ENCODE data around the gene CELA2A.

DNA sequence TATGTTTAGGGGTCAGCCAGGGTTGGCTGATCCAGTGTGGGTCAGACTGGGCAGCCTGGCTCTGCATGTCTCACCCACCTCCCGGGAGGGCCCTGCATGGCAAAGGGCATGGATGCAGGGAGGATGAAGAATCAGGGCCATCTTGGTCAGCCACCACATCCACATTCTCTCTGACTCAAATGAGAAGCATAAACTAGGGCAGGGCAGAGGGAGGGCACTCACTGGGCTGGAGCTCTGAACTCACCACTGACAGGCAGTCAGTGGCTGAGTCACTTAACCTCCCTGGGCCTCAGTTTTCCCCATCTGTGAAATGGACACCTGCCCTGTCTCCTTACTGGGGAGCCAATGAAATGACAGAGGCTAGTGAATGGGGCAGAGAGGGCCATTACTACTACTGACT lies 4.3 kb upstream of the CELA2A start:
- TF ChIP-seq, protein P1, sequence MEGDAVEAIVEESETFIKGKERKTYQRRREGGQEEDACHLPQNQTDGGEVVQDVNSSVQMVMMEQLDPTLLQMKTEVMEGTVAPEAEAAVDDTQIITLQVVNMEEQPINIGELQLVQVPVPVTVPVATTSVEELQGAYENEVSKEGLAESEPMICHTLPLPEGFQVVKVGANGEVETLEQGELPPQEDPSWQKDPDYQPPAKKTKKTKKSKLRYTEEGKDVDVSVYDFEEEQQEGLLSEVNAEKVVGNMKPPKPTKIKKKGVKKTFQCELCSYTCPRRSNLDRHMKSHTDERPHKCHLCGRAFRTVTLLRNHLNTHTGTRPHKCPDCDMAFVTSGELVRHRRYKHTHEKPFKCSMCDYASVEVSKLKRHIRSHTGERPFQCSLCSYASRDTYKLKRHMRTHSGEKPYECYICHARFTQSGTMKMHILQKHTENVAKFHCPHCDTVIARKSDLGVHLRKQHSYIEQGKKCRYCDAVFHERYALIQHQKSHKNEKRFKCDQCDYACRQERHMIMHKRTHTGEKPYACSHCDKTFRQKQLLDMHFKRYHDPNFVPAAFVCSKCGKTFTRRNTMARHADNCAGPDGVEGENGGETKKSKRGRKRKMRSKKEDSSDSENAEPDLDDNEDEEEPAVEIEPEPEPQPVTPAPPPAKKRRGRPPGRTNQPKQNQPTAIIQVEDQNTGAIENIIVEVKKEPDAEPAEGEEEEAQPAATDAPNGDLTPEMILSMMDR (IDR thresholded peaks at IDR 0.05): no peak
- TF ChIP-seq POLR2A (IDR thresholded peaks at IDR 0.05): no peak

Data from adrenal gland (tissue), 5 donors.